Stomach (tissue), 4 donors: ENCODE results near the gene EPB41.

Source experiments
- EP300 ChIP-seq: sonication (generic); formaldehyde crosslinking; IDR thresholded peaks from one replicate; pipeline ENCODE4 v1.6.1; 2017; ENCODE audit warnings: antibody characterized with exemption
- POLR2AphosphoS5 ChIP-seq, 3 donors: sonication (generic); formaldehyde crosslinking; IDR thresholded peaks; one replicate each; pipeline ENCODE4 v1.6.1; 2016; ENCODE audit warnings: antibody characterized with exemption in 3 of 3
- TF ChIP-seq, protein P1 (sequence below), 7 experiments: fragments of 450-650 bp in 4 of 7; fragments of 200-600 bp in 3 of 7; sonication (generic) in 3 of 7; IDR thresholded peaks; one replicate each; pipeline ENCODE4 v1.5.1; 2016 to 2019; ENCODE audit warnings: antibody characterized with exemption in 7 of 7, control low read depth in 2 of 7, mild to moderate bottlenecking in 1 of 7

GRCh38 chr1:29144178-29144577 lies 229.8 kb downstream of the EPB41 start:
- TF ChIP-seq, protein P1, sequence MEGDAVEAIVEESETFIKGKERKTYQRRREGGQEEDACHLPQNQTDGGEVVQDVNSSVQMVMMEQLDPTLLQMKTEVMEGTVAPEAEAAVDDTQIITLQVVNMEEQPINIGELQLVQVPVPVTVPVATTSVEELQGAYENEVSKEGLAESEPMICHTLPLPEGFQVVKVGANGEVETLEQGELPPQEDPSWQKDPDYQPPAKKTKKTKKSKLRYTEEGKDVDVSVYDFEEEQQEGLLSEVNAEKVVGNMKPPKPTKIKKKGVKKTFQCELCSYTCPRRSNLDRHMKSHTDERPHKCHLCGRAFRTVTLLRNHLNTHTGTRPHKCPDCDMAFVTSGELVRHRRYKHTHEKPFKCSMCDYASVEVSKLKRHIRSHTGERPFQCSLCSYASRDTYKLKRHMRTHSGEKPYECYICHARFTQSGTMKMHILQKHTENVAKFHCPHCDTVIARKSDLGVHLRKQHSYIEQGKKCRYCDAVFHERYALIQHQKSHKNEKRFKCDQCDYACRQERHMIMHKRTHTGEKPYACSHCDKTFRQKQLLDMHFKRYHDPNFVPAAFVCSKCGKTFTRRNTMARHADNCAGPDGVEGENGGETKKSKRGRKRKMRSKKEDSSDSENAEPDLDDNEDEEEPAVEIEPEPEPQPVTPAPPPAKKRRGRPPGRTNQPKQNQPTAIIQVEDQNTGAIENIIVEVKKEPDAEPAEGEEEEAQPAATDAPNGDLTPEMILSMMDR (IDR thresholded peaks at IDR 0.05), result no peak
- no peak for TF ChIP-seq EP300
- no peak for TF ChIP-seq POLR2AphosphoS5 (IDR thresholded peaks at IDR 0.05)
